Transverse colon (tissue), 3 donors: ENCODE data around the gene CHD2.

ENCODE experiments used
- CTCF ChIP-seq, 5 experiments: fragments of 200-600 bp in 3 of 5; fragments of 450-650 bp in 2 of 5; sonication (generic) in 3 of 5; IDR thresholded peaks; 1 replicate in 2 of 5; 2 replicates in 3 of 5; pipeline ENCODE4 v1.5.1; 2016 to 2017; ENCODE audit warnings: antibody characterized with exemption in 5 of 5, inconsistent platforms in 3 of 5, mild to moderate bottlenecking in 2 of 5, moderate library complexity in 1 of 5
- POLR2A ChIP-seq: fragments of 450-650 bp; IDR thresholded peaks from one replicate; pipeline ENCODE4 v1.6.1; 2016; ENCODE audit warnings: antibody characterized with exemption, mild to moderate bottlenecking, moderate library complexity

- TF ChIP-seq CTCF (IDR thresholded peaks at IDR 0.05) (no peak), POLR2A (peak; percentile 17)
These were observed 2.8 kb downstream of the CHD2 start for GRCh38 chr15:92902737-92903593.
